Fibroblast of the aortic adventitia (primary cell): ENCODE measurements around the gene CCDC141. TPM values are rescaled to one million over a fixed set of nuclear protein-coding genes. Genes with fewer than 3 reads are reported as not detected.

Experiments used
- DNase-seq: peaks from one replicate; pipeline ENCODE4 v3.0.0-alpha.2; 2010; ENCODE audit warnings: low read depth
- H3K4me3 ChIP-seq: 2 replicates; pipeline ENCODE4 v1.5.1; 2011; ENCODE audit warnings: low read depth, mild to moderate bottlenecking, control low read depth, low read length, moderate library complexity
- total RNA-seq: library from RNA; depleted of rRNA; stranded (reverse); fragments of >200 nt; gene quantifications from 2 replicates; pipeline ENCODE4 v1.2.3, GENCODE V29; 2012; ENCODE audit warnings: low replicate concordance
- TF ChIP-seq, protein P1 (sequence below): IDR thresholded peaks from 2 replicates; pipeline ENCODE4 v1.5.1; 2011; ENCODE audit warnings: mild to moderate bottlenecking, low read length, control low read depth, inconsistent platforms; ENCODE audit not compliant: insufficient read depth

The CCDC141 gene
- total RNA-seq, 1 donor = 2.7 TPM

DNA sequence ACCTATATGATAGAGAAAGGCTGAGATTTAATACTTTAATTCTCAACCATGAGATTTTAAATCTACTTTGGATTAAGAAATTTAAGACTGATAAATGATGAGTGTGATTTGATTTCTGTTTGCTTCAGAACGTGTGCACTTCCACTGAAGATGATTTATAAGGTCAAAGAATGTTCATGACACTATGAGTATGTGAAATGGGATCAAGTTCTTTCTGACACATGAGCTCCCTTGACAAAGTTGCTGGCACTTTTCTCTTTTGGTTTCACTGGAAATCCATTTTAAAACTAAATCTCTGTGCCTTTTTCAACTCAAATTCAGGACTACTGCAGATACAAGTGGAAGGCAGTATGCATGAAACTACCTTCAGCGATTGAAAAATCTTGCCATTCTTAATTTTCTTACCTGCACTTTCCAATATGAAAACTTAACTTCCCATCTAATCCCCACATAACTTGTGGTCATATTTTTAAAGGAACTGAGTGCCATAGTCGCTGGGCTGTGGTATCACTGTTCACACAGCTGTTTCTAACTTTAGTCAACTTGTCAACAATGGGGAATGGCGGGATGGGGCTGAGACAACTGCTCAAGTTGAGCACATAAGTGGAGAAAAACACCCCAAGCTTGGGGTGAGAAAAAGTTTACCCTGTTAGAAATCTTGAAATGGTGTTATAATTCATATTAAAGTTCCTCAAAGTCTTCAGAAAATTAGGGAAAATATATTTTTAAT lies 190.9 kb downstream of the CCDC141 start:
- no peak for DNase-seq
- TF ChIP-seq, protein P1, sequence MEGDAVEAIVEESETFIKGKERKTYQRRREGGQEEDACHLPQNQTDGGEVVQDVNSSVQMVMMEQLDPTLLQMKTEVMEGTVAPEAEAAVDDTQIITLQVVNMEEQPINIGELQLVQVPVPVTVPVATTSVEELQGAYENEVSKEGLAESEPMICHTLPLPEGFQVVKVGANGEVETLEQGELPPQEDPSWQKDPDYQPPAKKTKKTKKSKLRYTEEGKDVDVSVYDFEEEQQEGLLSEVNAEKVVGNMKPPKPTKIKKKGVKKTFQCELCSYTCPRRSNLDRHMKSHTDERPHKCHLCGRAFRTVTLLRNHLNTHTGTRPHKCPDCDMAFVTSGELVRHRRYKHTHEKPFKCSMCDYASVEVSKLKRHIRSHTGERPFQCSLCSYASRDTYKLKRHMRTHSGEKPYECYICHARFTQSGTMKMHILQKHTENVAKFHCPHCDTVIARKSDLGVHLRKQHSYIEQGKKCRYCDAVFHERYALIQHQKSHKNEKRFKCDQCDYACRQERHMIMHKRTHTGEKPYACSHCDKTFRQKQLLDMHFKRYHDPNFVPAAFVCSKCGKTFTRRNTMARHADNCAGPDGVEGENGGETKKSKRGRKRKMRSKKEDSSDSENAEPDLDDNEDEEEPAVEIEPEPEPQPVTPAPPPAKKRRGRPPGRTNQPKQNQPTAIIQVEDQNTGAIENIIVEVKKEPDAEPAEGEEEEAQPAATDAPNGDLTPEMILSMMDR = no peak
- H3K4me3 ChIP-seq = no peak overlapping the region

DNA sequence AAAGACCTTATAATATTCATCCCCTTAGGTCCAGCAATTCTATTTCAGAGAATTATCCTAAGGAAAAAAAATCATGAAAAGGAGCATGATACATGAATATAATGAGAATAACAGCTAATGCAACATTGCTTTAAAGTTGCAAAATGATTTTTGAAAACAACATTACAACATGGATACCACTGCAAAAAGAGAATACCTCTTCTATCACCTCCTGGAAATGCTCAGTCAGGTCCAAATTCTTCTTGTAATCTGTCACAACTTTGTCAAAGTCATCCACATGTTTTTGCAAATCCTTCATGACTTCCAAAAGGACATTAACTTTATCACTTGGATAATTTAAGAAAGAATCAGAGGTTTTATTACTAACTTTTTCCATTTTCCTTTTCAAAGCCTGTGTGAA lies 194.8 kb downstream of the CCDC141 start:
- no peak for DNase-seq

DNA sequence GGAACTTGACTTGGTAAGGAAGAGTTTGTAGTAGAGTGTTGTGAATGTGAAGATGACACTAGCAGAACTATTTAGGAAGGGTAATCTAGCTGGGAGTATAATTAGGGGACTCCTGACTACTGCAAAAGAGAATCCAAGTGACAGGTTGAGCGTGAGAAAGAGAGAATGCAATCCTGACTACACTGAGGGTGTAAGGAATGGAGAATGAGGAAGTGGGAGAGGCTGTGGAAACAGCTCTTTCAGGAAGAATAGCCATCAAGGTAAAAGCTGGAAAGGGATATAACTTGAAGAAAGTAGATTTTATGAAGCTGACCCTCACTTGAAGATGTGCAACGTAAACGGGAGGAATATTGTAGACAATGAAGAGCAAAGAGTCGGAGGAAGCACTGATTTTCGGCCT lies 201.6 kb downstream of the CCDC141 start:
- TF ChIP-seq, protein P1 = no peak
- H3K4me3 ChIP-seq = no peak overlapping the region
- no peak for DNase-seq

More for the DNA sequence above, 194.8 kb downstream of the CCDC141 start:
- no peak overlapping the region for H3K4me3 ChIP-seq
- TF ChIP-seq, protein P1 = no peak

DNA sequence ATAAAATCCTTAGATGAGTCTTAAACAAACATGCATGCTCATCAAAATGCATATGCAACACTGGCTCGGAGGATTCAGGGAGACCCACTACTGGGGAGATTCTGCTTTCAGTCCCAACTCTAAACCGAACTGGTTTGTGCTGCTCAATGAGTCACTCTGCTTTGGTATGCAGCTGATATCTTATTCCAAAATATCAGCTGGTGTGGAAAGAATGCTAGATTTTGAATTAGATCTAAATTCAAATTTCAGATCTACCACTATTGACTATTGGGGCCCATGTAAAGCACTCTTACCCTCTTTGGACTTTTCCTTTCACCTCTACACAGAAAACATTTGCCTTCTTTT lies 203.5 kb downstream of the CCDC141 start:
- DNase-seq = no peak
- TF ChIP-seq, protein P1 = no peak
- no peak overlapping the region for H3K4me3 ChIP-seq

DNA sequence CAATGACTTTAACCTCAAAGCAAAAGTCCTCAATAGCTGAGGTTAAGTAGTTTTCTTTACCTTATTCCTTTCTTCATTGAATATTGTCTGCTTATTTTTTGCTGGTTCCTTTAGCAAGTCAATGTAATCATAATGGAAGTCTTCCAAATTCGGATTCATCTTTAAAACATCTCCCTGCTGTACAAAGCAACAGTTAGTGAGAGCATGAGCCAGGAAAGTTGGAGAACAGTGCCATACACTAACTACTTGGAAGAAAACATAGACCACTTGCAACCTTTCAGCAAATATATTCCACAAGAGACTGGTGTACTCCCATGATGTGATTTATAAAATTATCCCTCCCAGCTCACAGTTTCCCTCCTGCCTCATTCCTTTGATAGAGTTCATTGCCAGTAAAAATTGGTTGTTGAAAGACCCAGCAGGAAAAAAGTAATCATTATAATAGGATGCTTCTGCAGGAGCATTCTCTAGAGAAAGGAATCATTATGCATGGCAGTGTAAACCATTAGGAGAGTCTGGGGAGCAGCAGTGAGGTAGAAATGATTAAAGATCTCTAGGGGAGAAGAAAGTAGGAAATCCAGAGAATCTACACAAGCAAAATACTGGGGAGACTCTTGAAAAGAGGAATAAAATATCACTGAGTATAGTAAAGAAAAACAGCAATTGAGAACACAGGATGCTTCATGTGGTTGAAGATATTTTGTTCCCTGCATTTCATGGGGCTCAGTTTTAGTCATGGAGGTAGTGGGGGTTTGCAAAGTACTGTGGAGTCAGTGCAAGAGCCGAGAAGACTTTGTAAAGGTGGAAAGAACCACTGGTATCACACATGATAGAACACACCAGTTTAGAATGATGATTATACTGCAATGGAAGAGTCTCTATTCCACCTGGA lies 204.1 kb downstream of the CCDC141 start:
- peak; percentile 97 for DNase-seq
- no peak overlapping the region for H3K4me3 ChIP-seq
- TF ChIP-seq, protein P1 = no peak

DNA sequence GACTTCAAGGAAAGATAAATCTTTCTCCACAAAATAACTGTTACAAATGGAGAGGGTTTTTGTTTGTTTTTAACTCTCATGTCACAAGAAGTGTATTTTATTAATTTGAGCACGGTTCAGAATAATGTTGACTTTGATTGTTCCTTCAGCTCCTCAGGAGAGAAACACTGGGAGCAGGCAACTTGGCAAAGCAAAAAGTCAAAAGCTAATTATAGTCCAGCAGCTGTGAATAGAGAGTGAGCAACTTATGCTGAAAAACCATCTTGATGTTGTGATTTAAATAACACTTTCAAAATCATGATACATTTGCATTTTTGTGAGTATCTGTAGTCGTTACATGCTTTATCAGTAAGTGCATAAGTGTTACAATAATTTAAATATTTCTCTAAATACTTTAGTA lies 205.2 kb downstream of the CCDC141 start:
- TF ChIP-seq, protein P1 = no peak
- DNase-seq = no peak
- H3K4me3 ChIP-seq = no peak overlapping the region
